ENCODE data around the gene ARNT2.
"Not testable (repeated sequence)": the region's sequence is repeated elsewhere in the genome, so short reads cannot be mapped to it uniquely, and the experiment has no call there.

ARNT2 gene

GRCh38 chr15:80507638-80508316 lies 103.6 kb downstream of the ARNT2 start:
- Histone ChIP-seq H2BK15ac (replicated peaks; ENCODE audit: low read depth) (no peak overlapping the region), H3K4me1 (ENCODE audit: control insufficient read depth, low read depth, low read length) (no peaks in the 10 kb centered on the region), H3K18ac (ENCODE audit: low read length) (no peak overlapping the region), H3K4me2 (ENCODE audit: low read length) (no peak overlapping the region), H3K79me2 (ENCODE audit: control insufficient read depth, insufficient read depth, low read length) (no peaks in the 10 kb centered on the region), H4K8ac (ENCODE audit: low read depth, low read length) (no peak overlapping the region), H3K36me3 (ENCODE audit: control insufficient read depth, insufficient read depth, low read length) (no peaks in the 10 kb centered on the region), H3K23ac (ENCODE audit: low read length) (no peak overlapping the region), H3K27me3 (ENCODE audit: insufficient read depth, low read length, poor library complexity) (no peaks in the 10 kb centered on the region), H2BK5ac (ENCODE audit: low read length) (no peak overlapping the region), H3K4ac (ENCODE audit: low read depth, low read length) (no peak overlapping the region), H3K9ac (ENCODE audit: low read length) (no peak overlapping the region), H2BK120ac (ENCODE audit: low read depth, low read length) (no peak overlapping the region), H4K5ac (ENCODE audit: low read length) (no peak overlapping the region), H2AK5ac (ENCODE audit: low read length) (no peak overlapping the region), H3K27ac (ENCODE audit: low read depth, low read length) (no peak overlapping the region), H3K56ac (ENCODE audit: low read length) (no peak overlapping the region), H3K79me1 (ENCODE audit: low read length) (no peaks in the 10 kb centered on the region), H3K4me3 (ENCODE audit: low read length) (no peak overlapping the region)
- no peak for DNase-seq
- WGBS (ENCODE audit: extremely low coverage, insufficient coverage, low lambda C conversion rate), result no CpG with 5 or more reads among the region's 18 CpGs

- H3K9ac ChIP-seq (ENCODE audit: low read length), result no peak overlapping the region
- no peak overlapping the region for H3K18ac ChIP-seq (ENCODE audit: low read length)
- no peak overlapping the region for H2BK5ac ChIP-seq (ENCODE audit: low read length)
- H3K27ac ChIP-seq (ENCODE audit: low read depth, low read length), result no peak overlapping the region
- H3K4me2 ChIP-seq (ENCODE audit: low read length), result no peak overlapping the region
- no peak overlapping the region for H4K8ac ChIP-seq (ENCODE audit: low read depth, low read length)
- H2BK120ac ChIP-seq (ENCODE audit: low read depth, low read length), result no peak overlapping the region
- H2AK5ac ChIP-seq (ENCODE audit: low read length), result no peak overlapping the region
- no peak overlapping the region for H3K56ac ChIP-seq (ENCODE audit: low read length)
- H3K27me3 ChIP-seq (ENCODE audit: insufficient read depth, low read length, poor library complexity), result no peaks in the 10 kb centered on the region
- no peaks in the 10 kb centered on the region for H3K79me1 ChIP-seq (ENCODE audit: low read length)
- no peak overlapping the region for H3K4ac ChIP-seq (ENCODE audit: low read depth, low read length)
- no peak overlapping the region for H3K4me3 ChIP-seq (ENCODE audit: low read length)
- H3K4me1 ChIP-seq (ENCODE audit: control insufficient read depth, low read depth, low read length), result no peaks in the 10 kb centered on the region
- H3K79me2 ChIP-seq (ENCODE audit: control insufficient read depth, insufficient read depth, low read length), result no peaks in the 10 kb centered on the region
- no peak overlapping the region for H2BK15ac ChIP-seq (replicated peaks; ENCODE audit: low read depth)
- no peak for DNase-seq
- no peak overlapping the region for H4K5ac ChIP-seq (ENCODE audit: low read length)
- H3K36me3 ChIP-seq (ENCODE audit: control insufficient read depth, insufficient read depth, low read length), result no peaks in the 10 kb centered on the region
- WGBS (ENCODE audit: extremely low coverage, insufficient coverage, low lambda C conversion rate), result no CpG with 5 or more reads among the region's 4 CpGs
- no peak overlapping the region for H3K23ac ChIP-seq (ENCODE audit: low read length)
Measured at GRCh38 chr15:80508783-80509182, 104.6 kb downstream of the ARNT2 start.

- no peaks in the 10 kb centered on the region for H3K27me3 ChIP-seq (ENCODE audit: insufficient read depth, low read length, poor library complexity)
- H3K36me3 ChIP-seq (ENCODE audit: control insufficient read depth, insufficient read depth, low read length), result no peaks in the 10 kb centered on the region
- H3K4me1 ChIP-seq (ENCODE audit: control insufficient read depth, low read depth, low read length), result no peaks in the 10 kb centered on the region
- no peak overlapping the region for H2BK5ac ChIP-seq (ENCODE audit: low read length)
- H3K56ac ChIP-seq (ENCODE audit: low read length), result no peak overlapping the region
- no peak for DNase-seq
- no peaks in the 10 kb centered on the region for H3K79me1 ChIP-seq (ENCODE audit: low read length)
- H3K4me3 ChIP-seq (ENCODE audit: low read length), result no peak overlapping the region
- no peak overlapping the region for H2BK15ac ChIP-seq (replicated peaks; ENCODE audit: low read depth)
- no peak overlapping the region for H3K9ac ChIP-seq (ENCODE audit: low read length)
- H2AK5ac ChIP-seq (ENCODE audit: low read length), result no peak overlapping the region
- no peak overlapping the region for H3K4ac ChIP-seq (ENCODE audit: low read depth, low read length)
- no peak overlapping the region for H4K5ac ChIP-seq (ENCODE audit: low read length)
- no CpG with 5 or more reads among the region's 5 CpGs for WGBS (ENCODE audit: extremely low coverage, insufficient coverage, low lambda C conversion rate)
- no peak overlapping the region for H2BK120ac ChIP-seq (ENCODE audit: low read depth, low read length)
- H3K23ac ChIP-seq (ENCODE audit: low read length), result no peak overlapping the region
- no peaks in the 10 kb centered on the region for H3K79me2 ChIP-seq (ENCODE audit: control insufficient read depth, insufficient read depth, low read length)
- no peak overlapping the region for H3K27ac ChIP-seq (ENCODE audit: low read depth, low read length)
- H3K4me2 ChIP-seq (ENCODE audit: low read length), result no peak overlapping the region
- H4K8ac ChIP-seq (ENCODE audit: low read depth, low read length), result no peak overlapping the region
- H3K18ac ChIP-seq (ENCODE audit: low read length), result no peak overlapping the region
Measured at GRCh38 chr15:80509800-80510199, 105.6 kb downstream of the ARNT2 start.

- not testable (repeated sequence) for H3K36me3 ChIP-seq (ENCODE audit: control insufficient read depth, insufficient read depth, low read length); H3K27ac ChIP-seq (ENCODE audit: low read depth, low read length); H3K79me1 ChIP-seq (ENCODE audit: low read length); DNase-seq; H3K27me3 ChIP-seq (ENCODE audit: insufficient read depth, low read length, poor library complexity); H3K4me1 ChIP-seq (ENCODE audit: control insufficient read depth, low read depth, low read length); H3K4me3 ChIP-seq (ENCODE audit: low read length); H2AK5ac ChIP-seq (ENCODE audit: low read length); H3K18ac ChIP-seq (ENCODE audit: low read length); H3K23ac ChIP-seq (ENCODE audit: low read length); H3K9ac ChIP-seq (ENCODE audit: low read length); H3K4me2 ChIP-seq (ENCODE audit: low read length); H2BK5ac ChIP-seq (ENCODE audit: low read length); H4K5ac ChIP-seq (ENCODE audit: low read length); H2BK15ac ChIP-seq (replicated peaks; ENCODE audit: low read depth); H3K56ac ChIP-seq (ENCODE audit: low read length); H3K79me2 ChIP-seq (ENCODE audit: control insufficient read depth, insufficient read depth, low read length); H4K8ac ChIP-seq (ENCODE audit: low read depth, low read length); H2BK120ac ChIP-seq (ENCODE audit: low read depth, low read length); H3K4ac ChIP-seq (ENCODE audit: low read depth, low read length)
- WGBS (ENCODE audit: extremely low coverage, insufficient coverage, low lambda C conversion rate), result no CpG with 5 or more reads among the region's 4 CpGs
Measured at GRCh38 chr15:80510985-80511384, 106.8 kb downstream of the ARNT2 start.

GRCh38 chr15:80512726-80513660 lies 108.8 kb downstream of the ARNT2 start:
- Histone ChIP-seq H3K4ac (ENCODE audit: low read depth, low read length) (no peak overlapping the region), H3K4me1 (ENCODE audit: control insufficient read depth, low read depth, low read length) (no peaks in the 10 kb centered on the region), H3K79me1 (ENCODE audit: low read length) (no peaks in the 10 kb centered on the region), H3K27me3 (ENCODE audit: insufficient read depth, low read length, poor library complexity) (no peaks in the 10 kb centered on the region), H3K9ac (ENCODE audit: low read length) (no peak overlapping the region), H3K27ac (ENCODE audit: low read depth, low read length) (no peak overlapping the region), H3K18ac (ENCODE audit: low read length) (no peak overlapping the region), H3K56ac (ENCODE audit: low read length) (no peak overlapping the region), H2BK15ac (replicated peaks; ENCODE audit: low read depth) (no peak overlapping the region), H3K79me2 (ENCODE audit: control insufficient read depth, insufficient read depth, low read length) (no peaks in the 10 kb centered on the region), H3K4me2 (ENCODE audit: low read length) (no peak overlapping the region), H4K5ac (ENCODE audit: low read length) (no peak overlapping the region), H2BK5ac (ENCODE audit: low read length) (no peak overlapping the region), H3K36me3 (ENCODE audit: control insufficient read depth, insufficient read depth, low read length) (no peaks in the 10 kb centered on the region), H4K8ac (ENCODE audit: low read depth, low read length) (no peak overlapping the region), H2AK5ac (ENCODE audit: low read length) (no peak overlapping the region), H2BK120ac (ENCODE audit: low read depth, low read length) (no peak overlapping the region), H3K4me3 (ENCODE audit: low read length) (no peak overlapping the region), H3K23ac (ENCODE audit: low read length) (no peak overlapping the region)
- no CpG with 5 or more reads among the region's 4 CpGs for WGBS (ENCODE audit: extremely low coverage, insufficient coverage, low lambda C conversion rate)
- DNase-seq, result no peak
